Measurements from ENCODE around the gene IVD. TPM values are rescaled to one million over a fixed set of nuclear protein-coding genes. Genes with fewer than 3 reads are reported as not detected.

Gene IVD
- polyA plus RNA-seq, 1 donor (not counting 4 experiments of a cell fraction or from before 2014, with no cell fraction given) = 13.0 TPM

GRCh38 chr15:40465939-40466338, 60.3 kb downstream of the IVD start:
- Histone ChIP-seq H3K4me3 (ENCODE audit: control insufficient read depth in 2 of 3, extremely low read depth in 1 of 3, insufficient read depth in 2 of 3, low read depth in 1 of 3, low read length in 3 of 3) (no peak overlapping the region), H4K20me1 (ENCODE audit: control insufficient read depth, extremely low read depth, insufficient read depth, low read length) (peaks cover 3% of the 10 kb centered on the region), H3K4me2 (ENCODE audit: control insufficient read depth, extremely low read depth, insufficient read depth, low read depth, low read length) (no peak overlapping the region), H3K79me2 (ENCODE audit: control insufficient read depth, insufficient read depth, low read length) (no peaks in the 10 kb centered on the region), H2AFZ (ENCODE audit: control insufficient read depth, low read length) (no peak overlapping the region), H3K9me3 (ENCODE audit: control insufficient read depth, low read depth, low read length) (no peaks in the 10 kb centered on the region), H3K9me1 (ENCODE audit: control insufficient read depth, extremely low read depth, insufficient read depth, low read length) (no peaks in the 10 kb centered on the region), H3K9ac (ENCODE audit: control insufficient read depth, extremely low read depth, insufficient read depth, low read length) (no peak overlapping the region), H3K27me3 (ENCODE audit: control insufficient read depth, extremely low read depth, insufficient read depth, low read length) (no peaks in the 10 kb centered on the region), H3K4me1 (ENCODE audit: control insufficient read depth, extremely low read depth, insufficient read depth, low read length) (peaks cover 12% of the 10 kb centered on the region), H3K36me3 (ENCODE audit: control insufficient read depth in 2 of 2, extremely low read depth in 1 of 2, insufficient read depth in 2 of 2, low read length in 2 of 2) (peaks cover 10 to 13% of the 10 kb centered on the region in 2 experiments), H3K27ac (ENCODE audit: control insufficient read depth, insufficient read depth, low read length) (no peak overlapping the region)
- FAIRE-seq (no peak), DNase-seq (ENCODE audit: low read depth, low spot score) (no peak)
- TF ChIP-seq EZH2 (IDR thresholded peaks at IDR 0.05; ENCODE audit: low read length) = no peak
- no peak for TF ChIP-seq CTCF (optimal IDR thresholded peaks at IDR 0.05 in 1 of 3, IDR thresholded peaks at IDR 0.05 in 1 of 3, conservative IDR thresholded peaks at IDR 0.05 in 1 of 3; ENCODE audit: extremely low read depth in 1 of 3, insufficient read depth in 2 of 3, low read length in 3 of 3)
- dilution Hi-C loops (cut with MboI; ENCODE audit: extremely low pct_ligation_motif_present, low sequenced_read_pairs) = no loop called here

- peaks cover 10 to 11% of the 10 kb centered on the region in 2 experiments for H3K36me3 ChIP-seq (ENCODE audit: control insufficient read depth in 2 of 2, extremely low read depth in 1 of 2, insufficient read depth in 2 of 2, low read length in 2 of 2)
- peaks cover 3% of the 10 kb centered on the region for H4K20me1 ChIP-seq (ENCODE audit: control insufficient read depth, extremely low read depth, insufficient read depth, low read length)
- no peaks in the 10 kb centered on the region for H3K27me3 ChIP-seq (ENCODE audit: control insufficient read depth, extremely low read depth, insufficient read depth, low read length)
- dilution Hi-C loops (cut with MboI; ENCODE audit: extremely low pct_ligation_motif_present, low sequenced_read_pairs) = no loop called here
- no peak for FAIRE-seq
- H3K9me1 ChIP-seq (ENCODE audit: control insufficient read depth, extremely low read depth, insufficient read depth, low read length) = no peaks in the 10 kb centered on the region
- no peak overlapping the region for H3K4me2 ChIP-seq (ENCODE audit: control insufficient read depth, extremely low read depth, insufficient read depth, low read depth, low read length)
- H3K4me1 ChIP-seq (ENCODE audit: control insufficient read depth, extremely low read depth, insufficient read depth, low read length) = peaks cover 16% of the 10 kb centered on the region
- DNase-seq (ENCODE audit: low read depth, low spot score) = no peak
- TF ChIP-seq EZH2 (IDR thresholded peaks at IDR 0.05; ENCODE audit: low read length) (no peak), CTCF (optimal IDR thresholded peaks at IDR 0.05 in 1 of 3, IDR thresholded peaks at IDR 0.05 in 1 of 3, conservative IDR thresholded peaks at IDR 0.05 in 1 of 3; ENCODE audit: extremely low read depth in 1 of 3, insufficient read depth in 2 of 3, low read length in 3 of 3) (no peak)
- H2AFZ ChIP-seq (ENCODE audit: control insufficient read depth, low read length) = no peak overlapping the region
- H3K9ac ChIP-seq (ENCODE audit: control insufficient read depth, extremely low read depth, insufficient read depth, low read length) = no peak overlapping the region
- H3K27ac ChIP-seq (ENCODE audit: control insufficient read depth, insufficient read depth, low read length) = no peak overlapping the region
- H3K4me3 ChIP-seq (ENCODE audit: control insufficient read depth in 2 of 3, extremely low read depth in 1 of 3, insufficient read depth in 2 of 3, low read depth in 1 of 3, low read length in 3 of 3) = no peak overlapping the region
- H3K9me3 ChIP-seq (ENCODE audit: control insufficient read depth, low read depth, low read length) = no peaks in the 10 kb centered on the region
- no peaks in the 10 kb centered on the region for H3K79me2 ChIP-seq (ENCODE audit: control insufficient read depth, insufficient read depth, low read length)
Measured at GRCh38 chr15:40466426-40467260, 61.0 kb downstream of the IVD start.

Measured in keratinocyte (primary cell).